ES-I3 (cell line): ENCODE measurements around the gene ZBTB4.
A peak's percentile ranks its signal among the peaks of the same experiment; 100 is the strongest.

Source experiments
- H3K36me3 ChIP-seq: 2 replicates; pipeline ENCODE4 v1.6.1; 2013; ENCODE audit warnings: mild to moderate bottlenecking, low read length, control low read depth, moderate library complexity; ENCODE audit not compliant: insufficient read depth
- H3K4me1 ChIP-seq: 2 replicates; pipeline ENCODE4 v1.6.1; 2013; ENCODE audit warnings: mild to moderate bottlenecking, control low read depth, low read length; ENCODE audit not compliant: insufficient read depth
- H3K9ac ChIP-seq: 2 replicates; pipeline ENCODE4 v1.6.1; 2013; ENCODE audit warnings: low read depth, mild to moderate bottlenecking, low read length, moderate library complexity
- H3K9me3 ChIP-seq: 2 replicates; pipeline ENCODE4 v1.6.1; 2013; ENCODE audit warnings: mild to moderate bottlenecking, low read length, moderate library complexity; ENCODE audit not compliant: control insufficient read depth, insufficient read depth

Gene ZBTB4, protein sequence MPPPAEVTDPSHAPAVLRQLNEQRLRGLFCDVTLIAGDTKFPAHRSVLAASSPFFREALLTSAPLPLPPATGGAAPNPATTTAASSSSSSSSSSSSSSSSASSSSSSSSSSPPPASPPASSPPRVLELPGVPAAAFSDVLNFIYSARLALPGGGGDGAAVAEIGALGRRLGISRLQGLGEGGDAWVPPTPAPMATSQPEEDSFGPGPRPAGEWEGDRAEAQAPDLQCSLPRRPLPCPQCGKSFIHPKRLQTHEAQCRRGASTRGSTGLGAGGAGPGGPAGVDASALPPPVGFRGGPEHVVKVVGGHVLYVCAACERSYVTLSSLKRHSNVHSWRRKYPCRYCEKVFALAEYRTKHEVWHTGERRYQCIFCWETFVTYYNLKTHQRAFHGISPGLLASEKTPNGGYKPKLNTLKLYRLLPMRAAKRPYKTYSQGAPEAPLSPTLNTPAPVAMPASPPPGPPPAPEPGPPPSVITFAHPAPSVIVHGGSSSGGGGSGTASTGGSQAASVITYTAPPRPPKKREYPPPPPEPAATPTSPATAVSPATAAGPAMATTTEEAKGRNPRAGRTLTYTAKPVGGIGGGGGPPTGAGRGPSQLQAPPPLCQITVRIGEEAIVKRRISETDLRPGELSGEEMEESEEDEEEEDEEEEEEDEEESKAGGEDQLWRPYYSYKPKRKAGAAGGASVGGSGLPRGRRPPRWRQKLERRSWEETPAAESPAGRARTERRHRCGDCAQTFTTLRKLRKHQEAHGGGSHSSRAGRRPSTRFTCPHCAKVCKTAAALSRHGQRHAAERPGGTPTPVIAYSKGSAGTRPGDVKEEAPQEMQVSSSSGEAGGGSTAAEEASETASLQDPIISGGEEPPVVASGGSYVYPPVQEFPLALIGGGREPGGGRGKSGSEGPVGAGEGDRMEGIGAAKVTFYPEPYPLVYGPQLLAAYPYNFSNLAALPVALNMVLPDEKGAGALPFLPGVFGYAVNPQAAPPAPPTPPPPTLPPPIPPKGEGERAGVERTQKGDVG

DNA sequence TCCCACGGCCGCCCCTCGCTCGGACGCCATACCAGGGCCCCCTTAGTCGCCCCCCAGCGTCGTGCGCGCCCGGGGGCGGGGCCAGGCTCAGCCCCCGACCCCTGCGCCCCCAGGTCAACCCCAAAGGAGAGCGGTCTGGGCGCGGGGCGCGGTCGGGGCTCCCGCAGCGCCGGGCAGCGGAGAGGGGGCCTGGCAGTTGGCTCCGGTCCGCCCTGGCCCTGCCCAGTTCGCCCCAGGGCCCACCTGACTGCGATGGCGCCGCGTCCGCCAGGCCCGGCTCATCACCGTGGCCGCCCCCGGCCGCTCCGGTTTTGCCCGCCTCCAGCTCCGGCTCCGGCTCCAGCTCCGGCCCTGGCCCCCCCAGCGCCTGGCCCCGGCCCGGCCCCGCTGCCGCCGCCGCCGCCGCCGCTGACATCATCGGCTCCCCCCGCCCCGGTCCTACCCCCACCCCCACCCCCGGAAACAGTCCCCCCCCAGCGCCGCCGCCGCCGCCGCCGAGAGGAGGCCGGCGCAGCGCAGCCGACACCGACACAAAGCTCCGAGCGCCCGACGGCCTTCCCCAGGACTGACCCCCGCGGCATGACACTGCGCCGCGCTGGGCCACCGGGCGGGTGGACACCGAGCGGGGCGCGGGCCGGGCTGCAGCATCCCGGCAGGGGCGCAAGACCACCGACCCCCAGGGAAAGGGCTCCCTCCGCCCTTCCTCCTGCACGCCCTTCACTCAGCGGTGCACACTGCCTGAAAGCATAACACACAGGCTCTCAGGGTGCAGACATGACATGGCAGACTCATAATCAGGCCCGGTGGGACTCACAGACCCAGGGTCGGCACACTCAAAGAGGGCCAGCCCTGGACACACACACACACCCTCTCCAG lies at the start of gene ZBTB4:
ZBTB4 (minus strand) TSS at position 419 of the 876 bp plus-strand sequence. CDS start 12,830 bp downstream, outside the sequence.
- H3K36me3 ChIP-seq: no peaks in the 10 kb centered on the region
- H3K4me1 ChIP-seq: peaks cover 35% of the 10 kb centered on the region
- peak within 1 kb of the TSS; percentile 80 for H3K9ac ChIP-seq
- H3K9me3 ChIP-seq: no peaks in the 10 kb centered on the region

DNA sequence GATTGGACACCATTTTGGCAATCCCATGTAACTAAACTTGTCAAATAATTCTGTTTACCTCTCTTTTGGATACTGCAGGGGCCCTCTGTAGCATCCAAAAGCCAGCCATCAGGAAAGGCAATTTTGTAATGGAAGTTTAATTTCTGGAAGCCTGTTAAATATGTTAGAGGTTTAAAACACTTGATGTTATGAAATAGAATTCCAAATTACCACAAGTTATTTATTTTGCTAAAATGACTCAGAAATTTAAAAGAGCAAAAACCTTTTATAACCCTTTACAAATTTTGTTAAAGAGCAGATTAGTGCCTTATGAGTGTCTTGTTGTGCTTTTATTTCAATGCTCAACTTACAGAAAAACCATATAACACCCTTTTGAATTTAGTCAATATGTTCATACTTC lies 49.4 kb upstream of the ZBTB4 start:
- Histone ChIP-seq H3K9me3 (peaks cover 5% of the 10 kb centered on the region), H3K9ac (no peak overlapping the region), H3K36me3 (no peaks in the 10 kb centered on the region), H3K4me1 (no peaks in the 10 kb centered on the region)

DNA sequence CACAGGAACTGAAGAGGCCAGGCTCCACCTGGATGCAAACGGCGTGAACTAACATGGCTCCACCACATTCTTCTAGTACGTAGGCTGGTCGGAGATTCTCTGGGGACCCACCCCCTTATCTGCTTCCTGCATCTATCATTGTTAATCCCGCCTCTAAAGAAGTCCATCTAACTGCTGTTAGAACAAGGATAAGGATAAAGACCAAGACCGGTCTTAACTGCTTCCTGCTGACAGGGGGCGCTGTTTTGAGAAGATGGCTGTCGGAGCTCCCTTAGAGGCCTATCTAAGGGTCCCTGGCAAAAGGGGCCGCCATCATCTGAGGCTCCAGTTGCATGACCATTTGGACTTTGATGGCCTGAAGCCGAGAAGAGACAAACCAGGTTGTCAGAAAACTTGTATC lies 43.6 kb upstream of the ZBTB4 start:
- Histone ChIP-seq H3K4me1 (no peaks in the 10 kb centered on the region), H3K36me3 (no peaks in the 10 kb centered on the region), H3K9ac (no peak overlapping the region), H3K9me3 (no peaks in the 10 kb centered on the region; the same call in 1 of the 2 replicates)

DNA sequence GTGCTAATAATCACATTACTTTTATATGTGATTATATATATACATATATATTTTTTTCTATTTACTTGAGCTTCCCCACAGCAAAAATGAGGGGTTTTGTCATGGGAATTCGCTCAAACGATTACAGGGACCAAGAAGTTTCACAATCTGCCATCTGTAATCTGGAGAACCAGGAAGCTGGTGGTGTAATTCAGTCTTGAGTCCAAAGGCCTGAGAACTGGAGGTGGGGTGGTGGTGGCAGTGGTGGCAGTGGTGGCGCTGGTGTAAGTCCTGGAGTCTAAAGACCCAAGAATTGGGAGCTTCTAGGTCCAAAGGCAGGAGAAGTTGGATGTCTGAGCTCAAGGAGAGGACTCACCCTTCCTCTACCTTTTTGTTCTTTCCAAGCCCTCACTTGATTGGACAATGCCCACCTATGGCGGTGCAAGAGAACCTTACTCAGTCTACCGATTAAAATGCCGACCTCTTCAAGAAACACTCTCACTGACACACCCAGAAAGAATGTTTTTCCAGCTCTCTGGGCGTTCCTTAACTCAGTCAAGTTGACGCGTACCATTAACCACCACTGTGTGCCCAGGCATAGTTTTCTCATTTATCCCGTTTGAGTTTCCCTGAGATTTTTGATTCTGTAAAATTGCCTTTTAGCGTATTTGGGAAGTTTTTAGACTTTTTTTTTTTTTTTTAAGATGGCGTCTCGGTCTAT lies 36.6 kb upstream of the ZBTB4 start:
- Histone ChIP-seq H3K9me3 (no peaks in the 10 kb centered on the region), H3K4me1 (no peaks in the 10 kb centered on the region), H3K36me3 (peaks cover 8% of the 10 kb centered on the region; the same call in 1 of the 2 replicates), H3K9ac (no peak overlapping the region)

DNA sequence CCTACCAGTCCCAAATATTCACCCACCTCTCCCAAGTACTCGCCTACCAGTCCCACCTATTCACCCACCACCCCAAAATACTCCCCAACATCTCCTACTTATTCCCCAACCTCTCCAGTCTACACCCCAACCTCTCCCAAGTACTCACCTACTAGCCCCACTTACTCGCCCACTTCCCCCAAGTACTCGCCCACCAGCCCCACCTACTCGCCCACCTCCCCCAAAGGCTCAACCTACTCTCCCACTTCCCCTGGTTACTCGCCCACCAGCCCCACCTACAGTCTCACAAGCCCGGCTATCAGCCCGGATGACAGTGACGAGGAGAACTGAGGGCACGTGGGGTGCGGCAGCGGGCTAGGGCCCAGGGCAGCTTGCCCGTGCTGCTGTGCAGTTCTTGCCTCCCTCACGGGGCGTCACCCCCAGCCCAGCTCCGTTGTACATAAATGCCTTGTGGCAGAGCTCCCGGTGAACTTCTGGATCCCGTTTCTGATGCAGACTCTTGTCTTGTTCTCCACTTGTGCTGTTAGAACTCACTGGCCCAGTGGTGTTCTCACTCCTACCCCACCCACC lies 34.5 kb upstream of the ZBTB4 start:
- Histone ChIP-seq H3K36me3 (peaks cover 12% of the 10 kb centered on the region), H3K9me3 (no peaks in the 10 kb centered on the region), H3K4me1 (no peaks in the 10 kb centered on the region), H3K9ac (no peak overlapping the region)

DNA sequence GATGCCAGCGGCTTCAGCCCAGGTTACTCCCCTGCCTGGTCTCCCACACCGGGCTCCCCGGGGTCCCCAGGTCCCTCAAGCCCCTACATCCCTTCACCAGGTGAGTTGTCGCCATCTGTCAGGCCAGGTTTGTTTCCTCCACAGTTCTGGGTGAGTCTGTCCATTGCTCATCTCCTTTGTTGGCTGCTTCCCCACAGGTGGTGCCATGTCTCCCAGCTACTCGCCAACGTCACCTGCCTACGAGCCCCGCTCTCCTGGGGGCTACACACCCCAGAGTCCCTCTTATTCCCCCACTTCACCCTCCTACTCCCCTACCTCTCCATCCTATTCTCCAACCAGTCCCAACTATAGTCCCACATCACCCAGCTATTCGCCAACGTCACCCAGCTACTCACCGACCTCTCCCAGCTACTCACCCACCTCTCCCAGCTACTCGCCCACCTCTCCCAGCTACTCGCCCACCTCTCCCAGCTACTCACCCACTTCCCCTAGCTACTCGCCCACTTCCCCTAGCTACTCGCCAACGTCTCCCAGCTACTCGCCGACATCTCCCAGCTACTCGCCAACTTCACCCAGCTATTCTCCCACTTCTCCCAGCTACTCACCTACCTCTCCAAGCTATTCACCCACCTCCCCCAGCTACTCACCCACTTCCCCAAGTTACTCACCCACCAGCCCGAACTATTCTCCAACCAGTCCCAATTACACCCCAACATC lies 33.6 kb upstream of the ZBTB4 start:
- Histone ChIP-seq H3K36me3 (peaks cover 15% of the 10 kb centered on the region), H3K4me1 (no peaks in the 10 kb centered on the region), H3K9ac (no peak overlapping the region), H3K9me3 (no peaks in the 10 kb centered on the region)

DNA sequence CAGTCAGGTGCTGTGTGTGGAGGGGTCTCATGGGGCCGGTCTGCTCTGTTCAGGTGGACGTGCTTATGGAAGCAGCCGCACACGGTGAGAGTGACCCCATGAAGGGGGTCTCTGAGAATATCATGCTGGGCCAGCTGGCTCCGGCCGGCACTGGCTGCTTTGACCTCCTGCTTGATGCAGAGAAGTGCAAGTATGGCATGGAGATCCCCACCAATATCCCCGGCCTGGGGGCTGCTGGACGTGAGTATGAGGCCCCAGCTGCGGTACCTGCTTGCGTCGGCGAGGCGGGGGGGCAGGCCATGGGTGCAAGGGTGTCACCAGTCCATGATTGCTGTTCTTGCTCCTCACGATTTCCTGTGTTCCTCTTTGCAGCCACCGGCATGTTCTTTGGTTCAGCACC lies 32.7 kb upstream of the ZBTB4 start:
- Histone ChIP-seq H3K36me3 (peaks cover 17% of the 10 kb centered on the region), H3K4me1 (no peaks in the 10 kb centered on the region), H3K9ac (no peak overlapping the region), H3K9me3 (no peaks in the 10 kb centered on the region)

DNA sequence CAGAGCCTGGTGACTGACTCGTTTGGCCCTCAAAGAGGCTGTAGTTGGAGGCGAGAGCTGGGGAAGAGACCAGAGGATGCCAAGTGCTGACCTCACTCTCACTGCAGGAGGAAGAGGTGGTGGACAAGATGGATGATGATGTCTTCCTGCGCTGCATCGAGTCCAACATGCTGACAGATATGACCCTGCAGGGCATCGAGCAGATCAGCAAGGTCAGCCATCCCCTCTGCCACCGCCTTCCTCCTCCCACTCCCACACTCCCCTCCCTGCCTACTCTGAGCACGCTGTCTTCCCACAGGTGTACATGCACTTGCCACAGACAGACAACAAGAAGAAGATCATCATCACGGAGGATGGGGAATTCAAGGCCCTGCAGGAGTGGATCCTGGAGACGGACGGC lies 31.7 kb upstream of the ZBTB4 start:
- Histone ChIP-seq H3K36me3 (peaks cover 25% of the 10 kb centered on the region), H3K4me1 (no peaks in the 10 kb centered on the region), H3K9ac (no peak overlapping the region), H3K9me3 (no peaks in the 10 kb centered on the region)

DNA sequence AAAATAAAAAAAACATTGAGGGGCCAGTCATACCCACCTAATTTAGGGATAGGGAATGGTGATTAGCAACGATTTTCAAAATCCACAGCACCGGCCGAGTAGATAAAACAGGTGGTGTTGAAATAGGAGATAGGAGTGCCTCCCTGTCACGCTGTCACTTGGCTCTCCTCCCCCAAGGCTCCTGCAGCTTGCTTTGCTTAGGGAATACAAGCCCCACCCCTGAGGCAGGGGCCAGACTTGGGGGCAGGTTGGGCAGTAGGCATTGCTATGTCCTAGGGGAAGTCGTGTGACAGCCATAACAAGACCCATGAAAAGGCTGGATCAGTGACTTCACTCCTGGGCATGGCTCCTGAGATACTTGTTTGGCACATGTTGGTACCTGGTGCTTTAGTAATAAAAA lies 30.5 kb upstream of the ZBTB4 start:
- Histone ChIP-seq H3K4me1 (no peaks in the 10 kb centered on the region), H3K9me3 (no peaks in the 10 kb centered on the region), H3K9ac (no peak overlapping the region), H3K36me3 (peaks cover 27% of the 10 kb centered on the region)

DNA sequence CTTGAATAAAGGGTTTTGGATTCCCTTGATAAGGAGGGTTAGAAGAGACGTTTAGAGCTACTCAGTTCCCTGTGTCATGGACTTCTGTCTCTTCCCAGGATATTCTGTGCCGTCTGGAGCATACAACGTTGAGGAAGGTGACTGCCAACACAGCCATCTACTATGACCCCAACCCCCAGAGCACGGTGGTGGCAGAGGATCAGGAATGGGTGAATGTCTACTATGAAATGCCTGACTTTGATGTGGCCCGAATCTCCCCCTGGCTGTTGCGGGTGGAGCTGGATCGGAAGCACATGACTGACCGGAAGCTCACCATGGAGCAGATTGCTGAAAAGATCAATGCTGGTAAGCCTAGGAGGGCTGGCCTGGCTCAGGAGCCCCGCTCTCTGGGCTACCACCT lies 29.4 kb upstream of the ZBTB4 start:
- Histone ChIP-seq H3K9ac (no peak overlapping the region), H3K9me3 (no peaks in the 10 kb centered on the region), H3K36me3 (peaks cover 32% of the 10 kb centered on the region), H3K4me1 (no peaks in the 10 kb centered on the region)

DNA sequence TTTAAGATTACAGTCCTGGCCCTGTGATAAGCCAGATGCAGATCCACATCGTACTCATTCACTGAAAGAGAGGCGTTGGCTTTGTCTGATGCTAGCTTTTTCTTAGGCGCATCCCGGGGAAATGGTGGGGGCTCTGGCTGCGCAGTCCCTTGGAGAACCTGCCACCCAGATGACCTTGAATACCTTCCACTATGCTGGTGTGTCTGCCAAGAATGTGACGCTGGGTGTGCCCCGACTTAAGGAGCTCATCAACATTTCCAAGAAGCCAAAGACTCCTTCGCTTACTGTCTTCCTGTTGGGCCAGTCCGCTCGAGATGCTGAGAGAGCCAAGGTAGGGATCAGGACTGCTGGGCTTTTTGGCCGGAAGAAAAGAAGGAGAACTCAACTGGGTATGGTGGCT lies 28.7 kb upstream of the ZBTB4 start:
- Histone ChIP-seq H3K4me1 (no peaks in the 10 kb centered on the region), H3K36me3 (peaks cover 38% of the 10 kb centered on the region)

DNA sequence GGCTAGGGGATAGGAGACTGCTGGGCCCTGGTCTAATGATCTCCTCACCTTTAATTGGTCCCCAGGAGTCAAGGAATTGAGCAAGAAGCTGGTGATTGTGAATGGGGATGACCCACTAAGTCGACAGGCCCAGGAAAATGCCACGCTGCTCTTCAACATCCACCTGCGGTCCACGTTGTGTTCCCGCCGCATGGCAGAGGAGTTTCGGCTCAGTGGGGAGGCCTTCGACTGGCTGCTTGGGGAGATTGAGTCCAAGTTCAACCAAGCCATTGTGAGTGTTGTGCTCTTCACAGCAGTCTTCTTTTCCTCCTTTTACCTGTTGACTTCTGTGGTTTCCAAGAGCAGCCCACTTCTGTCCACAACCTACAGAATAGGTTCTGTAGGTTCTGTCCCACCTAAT lies 24.1 kb upstream of the ZBTB4 start:
- Histone ChIP-seq H3K9ac (no peak overlapping the region), H3K9me3 (no peaks in the 10 kb centered on the region), H3K36me3 (peaks cover 54% of the 10 kb centered on the region), H3K4me1 (no peaks in the 10 kb centered on the region)

More for the DNA sequence above, 28.7 kb upstream of the ZBTB4 start:
- H3K9ac ChIP-seq: no peak overlapping the region
- H3K9me3 ChIP-seq: no peaks in the 10 kb centered on the region

DNA sequence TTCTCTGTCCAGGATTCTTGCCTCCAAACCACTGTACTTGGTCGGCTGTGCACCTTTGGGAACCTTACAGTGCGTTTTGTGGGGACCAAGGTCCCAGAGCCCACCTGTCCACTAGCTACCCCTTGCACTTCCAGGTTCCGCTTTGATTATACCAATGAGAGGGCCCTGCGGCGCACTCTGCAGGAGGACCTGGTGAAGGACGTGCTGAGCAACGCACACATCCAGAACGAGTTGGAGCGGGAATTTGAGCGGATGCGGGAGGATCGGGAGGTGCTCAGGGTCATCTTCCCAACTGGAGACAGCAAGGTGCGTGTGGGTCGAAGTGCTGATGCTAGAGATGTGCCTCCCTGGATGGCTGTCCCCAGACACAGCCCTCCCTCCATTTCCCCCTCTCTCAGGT lies 23.6 kb upstream of the ZBTB4 start:
- H3K36me3 ChIP-seq: peaks cover 59% of the 10 kb centered on the region
- H3K4me1 ChIP-seq: no peaks in the 10 kb centered on the region
- H3K9ac ChIP-seq: no peak overlapping the region
- H3K9me3 ChIP-seq: no peaks in the 10 kb centered on the region
